H1 (cell line): ENCODE data around the gene MOB3C. TPM values are rescaled to one million over a fixed set of nuclear protein-coding genes. Genes with fewer than 3 reads are reported as not detected.

ENCODE experiments used
- CTCF ChIA-PET: fragments of 300-600 bp; sonication (Branson Sonifier 250); formaldehyde crosslinking; loops from one replicate; lab custom pipeline; 2021; ENCODE audit not compliant: partially characterized antibody; lab: Charles Lee
- POLR2A ChIA-PET: fragments of 300-600 bp; sonication (Branson Sonifier 250); formaldehyde crosslinking; loops from one replicate; lab custom pipeline; 2021; ENCODE audit warnings: inconsistent platforms; ENCODE audit not compliant: partially characterized antibody; lab: Charles Lee
- DNase-seq, 2 experiments: peaks; one replicate each; pipeline versions ENCODE4 v3.0.0 to v3.0.0-alpha.2; 2010 to 2022; ENCODE audit warnings: low spot score in 2 of 2, low read depth in 1 of 2, mixed read lengths in 1 of 2
- FAIRE-seq: peaks from 2 replicates; lab custom pipeline; 2011; peaks lifted over from hg19 to GRCh38; lab: Jason Lieb, UNC
- H2AFZ ChIP-seq: 2 replicates; pipeline ENCODE4 v1.8.1; 2012; ENCODE audit warnings: low read length, inconsistent platforms
- H2AK5ac ChIP-seq: 2 replicates; pipeline ENCODE4 v1.6.1; 2013; ENCODE audit warnings: low read depth, low read length
- H2BK120ac ChIP-seq: replicated peaks from 2 replicates; pipeline ENCODE3; 2013; ENCODE audit warnings: low read depth, low read length, inconsistent platforms
- H2BK12ac ChIP-seq: 2 replicates; pipeline ENCODE4 v1.6.1; 2013; ENCODE audit warnings: low read depth, low read length
- H2BK15ac ChIP-seq: 2 replicates; pipeline ENCODE4 v1.6.1; 2013; ENCODE audit warnings: low read length
- H2BK20ac ChIP-seq: 2 replicates; pipeline ENCODE4 v1.6.1; 2013; ENCODE audit warnings: low read length
- H2BK5ac ChIP-seq: 2 replicates; pipeline ENCODE4 v1.6.1; 2013; ENCODE audit warnings: low read depth, low read length
- H3K14ac ChIP-seq: 2 replicates; pipeline ENCODE4 v1.6.1; 2013; ENCODE audit warnings: inconsistent platforms; ENCODE audit not compliant: insufficient read length
- H3K18ac ChIP-seq: 2 replicates; pipeline ENCODE4 v1.6.1; 2013; ENCODE audit warnings: low read length; ENCODE audit errors: extremely low read depth
- H3K23ac ChIP-seq: 2 replicates; pipeline ENCODE4 v1.6.1; 2013; ENCODE audit warnings: inconsistent platforms; ENCODE audit not compliant: insufficient read length
- H3K23me2 ChIP-seq: 2 replicates; pipeline ENCODE4 v1.6.1; 2013; ENCODE audit warnings: low read depth, low read length
- H3K27ac ChIP-seq: 2 replicates; pipeline ENCODE4 v1.6.1; 2011; ENCODE audit warnings: low read depth, low read length, inconsistent platforms
- H3K27me3 ChIP-seq, 4 experiments: replicated peaks in 1 of 4; 1 replicate in 1 of 4; 2 replicates in 3 of 4; pipeline versions ENCODE4 v1.6.1 to v1.8.1; 2011 to 2013; ENCODE audit warnings: low read length in 3 of 4, mild to moderate bottlenecking in 3 of 4, inconsistent platforms in 2 of 4, mixed read lengths in 2 of 4, moderate library complexity in 1 of 4; ENCODE audit not compliant: control insufficient read depth in 3 of 4, insufficient read depth in 3 of 4; ENCODE audit errors: extremely low read depth in 1 of 4
- H3K36me3 ChIP-seq, 4 experiments: 2 replicates each; pipeline versions ENCODE4 v1.6.1 to v1.8.1; 2011 to 2013; ENCODE audit warnings: mild to moderate bottlenecking in 4 of 4, low read length in 3 of 4, moderate library complexity in 2 of 4, control low read depth in 1 of 4, inconsistent platforms in 1 of 4; ENCODE audit not compliant: insufficient read depth in 4 of 4, control insufficient read depth in 2 of 4
- H3K4ac ChIP-seq: replicated peaks from 2 replicates; pipeline ENCODE3; 2013; ENCODE audit warnings: low read length, low read depth, mixed read lengths, inconsistent platforms; ENCODE audit not compliant: insufficient read length
- H3K4me1 ChIP-seq, 4 experiments: replicated peaks in 1 of 4; 1 replicate in 1 of 4; 2 replicates in 3 of 4; pipeline versions ENCODE4 v1.6.1 to v1.8.1; 2011 to 2013; ENCODE audit warnings: low read length in 3 of 4, inconsistent platforms in 2 of 4, mixed read lengths in 1 of 4; ENCODE audit not compliant: insufficient read depth in 4 of 4, control insufficient read depth in 3 of 4
- H3K4me2 ChIP-seq, 2 experiments: 2 replicates each; pipeline versions ENCODE4 v1.6.1 to v1.8.1; 2011 to 2013; ENCODE audit warnings: low read depth in 2 of 2, low read length in 2 of 2, control low read depth in 1 of 2, inconsistent platforms in 1 of 2, mild to moderate bottlenecking in 1 of 2; ENCODE audit not compliant: insufficient read depth in 1 of 2
- H3K4me3 ChIP-seq, 4 experiments: fragments of 200-600, 300-600 bp in 1 of 4; sonication (generic), shearing (Covaris generic), sonication (Bioruptor Twin) in 1 of 4; 2 replicates each; pipeline versions ENCODE4 v1.5.1 to v1.8.1; 2011 to 2016; ENCODE audit warnings: low read length in 4 of 4, low read depth in 3 of 4, control low read depth in 2 of 4, inconsistent platforms in 2 of 4, mild to moderate bottlenecking in 2 of 4, mixed read lengths in 1 of 4, moderate library complexity in 1 of 4; ENCODE audit not compliant: insufficient read depth in 2 of 4; ENCODE audit errors: extremely low read depth in 1 of 4
- H3K56ac ChIP-seq: replicated peaks from 2 replicates; pipeline ENCODE3; 2013; ENCODE audit warnings: low read depth, mild to moderate bottlenecking, mixed read lengths, low read length, inconsistent platforms; ENCODE audit not compliant: insufficient read length
- H3K79me1 ChIP-seq: 2 replicates; pipeline ENCODE4 v1.6.1; 2013; ENCODE audit warnings: low read depth, low read length, control low read depth
- H3K79me2 ChIP-seq, 2 experiments: 2 replicates each; pipeline versions ENCODE4 v1.6.1 to v1.8.1; 2012 to 2013; ENCODE audit warnings: low read length in 2 of 2, mild to moderate bottlenecking in 2 of 2, inconsistent platforms in 1 of 2; ENCODE audit not compliant: insufficient read depth in 2 of 2, control insufficient read depth in 1 of 2
- H3K9ac ChIP-seq, 4 experiments: replicated peaks in 1 of 4; 1 replicate in 1 of 4; 2 replicates in 3 of 4; pipeline versions ENCODE4 v1.6.1 to v1.8.1; 2011 to 2013; ENCODE audit warnings: low read depth in 3 of 4, low read length in 3 of 4, control low read depth in 2 of 4, mild to moderate bottlenecking in 2 of 4, moderate library complexity in 2 of 4, inconsistent platforms in 1 of 4; ENCODE audit errors: extremely low read depth in 1 of 4
- H3K9me3 ChIP-seq, 2 experiments: 2 replicates each; pipeline versions ENCODE4 v1.6.1 to v1.8.1; 2012 to 2013; ENCODE audit warnings: mild to moderate bottlenecking in 2 of 2, moderate library complexity in 2 of 2, control low read depth in 1 of 2, inconsistent platforms in 1 of 2, low read depth in 1 of 2, low read length in 1 of 2, mixed read lengths in 1 of 2; ENCODE audit not compliant: insufficient read depth in 2 of 2
- H4K20me1 ChIP-seq, 2 experiments: replicated peaks in 1 of 2; 2 replicates each; pipeline versions ENCODE3 to v1.8.1; 2011 to 2013; ENCODE audit warnings: inconsistent platforms in 2 of 2, low read length in 2 of 2, mild to moderate bottlenecking in 1 of 2; ENCODE audit not compliant: insufficient read depth in 2 of 2, control insufficient read depth in 1 of 2
- H4K5ac ChIP-seq: 2 replicates; pipeline ENCODE4 v1.6.1; 2013; ENCODE audit warnings: low read length, low read depth, mixed read lengths, inconsistent platforms; ENCODE audit not compliant: insufficient read length
- H4K8ac ChIP-seq: 2 replicates; pipeline ENCODE4 v1.8.0; 2013; ENCODE audit warnings: mild to moderate bottlenecking, moderate library complexity, low read length, inconsistent platforms; ENCODE audit not compliant: insufficient read depth; ENCODE audit errors: extremely low read depth
- H4K91ac ChIP-seq: replicated peaks from 2 replicates; pipeline ENCODE3; 2013; ENCODE audit warnings: low read length, mixed read lengths, inconsistent platforms; ENCODE audit not compliant: insufficient read length
- BACH1 ChIP-seq: IDR thresholded peaks from 2 replicates; pipeline ENCODE4 v1.6.1; 2012; ENCODE audit warnings: low read length, improper control_type of control experiment
- BRCA1 ChIP-seq: IDR thresholded peaks from 2 replicates; pipeline ENCODE4 v1.6.1; 2012; ENCODE audit warnings: low read depth, low read length, improper control_type of control experiment
- WGBS, 2 experiments: shearing (Covaris generic) in 1 of 2; methylation state at CpG; one replicate each; pipeline versions ENCODE4 v1.1.6 to v1.1.7; 2013 to 2015; ENCODE audit warnings: low lambda C conversion rate in 2 of 2, mixed read lengths in 2 of 2, inconsistent platforms in 1 of 2, low coverage in 1 of 2, missing lambda C conversion rate in 1 of 2; ENCODE audit not compliant: insufficient replicate concordance in 2 of 2, insufficient coverage in 1 of 2, insufficient read length in 1 of 2; ENCODE audit errors: extremely low coverage in 1 of 2, missing lambda C conversion rate in 1 of 2; 5-methylcytosine and 5-hydroxymethylcytosine counted together
- polyA plus RNA-seq, 7 experiments: library from polyadenylated mRNA; depleted of rRNA in 3 of 7; stranded (reverse) in 5 of 7; unstranded in 2 of 7; fragments of >200 nt in 5 of 7; fragments of 200-250 nt in 2 of 7; gene quantifications; 1 replicate in 5 of 7; 2 replicates in 1 of 7; 4 replicates in 1 of 7; pipeline versions ENCODE4 v1.2.1 to v1.2.3, GENCODE V29; 2011 to 2013; ENCODE audit warnings: missing spikeins in 2 of 7, mixed read lengths in 2 of 7
- total RNA-seq: library from RNA; stranded (reverse); fragmentation: NEBNext Ultra II Directional; extraction: Animal tissue kit (Norgen Biotek cat#: 25700); gene quantifications from 2 replicates; pipeline ENCODE4 v1.2.1, GENCODE V29; 2021

MOB3C gene
- total and polyA plus RNA-seq, 2 of the 8 experiments (the other 6 are each of a cell fraction or from before 2014, with no cell fraction given): 5.8 to 6.6 TPM

GRCh38 chr1:46563341-46563740 lies 53.3 kb downstream of the MOB3C start:
- no peak overlapping the region for H4K91ac ChIP-seq
- no peak overlapping the region for H2AK5ac ChIP-seq
- H3K27me3 ChIP-seq: no peaks in the 10 kb centered on the region
- TF ChIP-seq BRCA1: no peak
- TF ChIP-seq BACH1: no peak
- TF ChIP-seq, all 59 proteins: peak for 0
- Histone ChIP-seq H4K8ac (no peak overlapping the region), H3K4me3 (no peak overlapping the region), H2AFZ (no peak overlapping the region), H4K20me1 (no peaks in the 10 kb centered on the region), H3K4me2 (no peak overlapping the region), H3K56ac (no peak overlapping the region), H3K79me2 (no peaks in the 10 kb centered on the region), H2BK20ac (no peak overlapping the region), H3K4me1 (no peaks in the 10 kb centered on the region; a peak in 1 of 7 replicates), H2BK120ac (no peak overlapping the region), H3K23ac (no peak overlapping the region), H3K36me3 (no peaks in the 10 kb centered on the region; a peak in 1 of 8 replicates), H2BK5ac (no peak overlapping the region), H3K4ac (no peak overlapping the region), H4K5ac (no peak overlapping the region), H3K27ac (no peak overlapping the region), H3K79me1 (no peaks in the 10 kb centered on the region), H3K9ac (no peak overlapping the region), H2BK12ac (no peak overlapping the region), H2BK15ac (no peak overlapping the region), H3K18ac (no peak overlapping the region), H3K14ac (no peak overlapping the region), H3K9me3 (no peaks in the 10 kb centered on the region), H3K23me2 (no peaks in the 10 kb centered on the region)
- POLR2A ChIA-PET: no interaction called here
- FAIRE-seq (no peak), DNase-seq (no peak)
- CTCF ChIA-PET: interaction anchor here (0.8 to 4.9 kb wide), 3 partner anchors 11 to 34 kb away, joined by 3 to 15 read pairs (median 3); partner anchors contain the start of gene KNCN
- WGBS, 2 experiments: 87% methylated on average over 4 of the region's 4 CpGs; no CpG with 5 or more reads in 1 of the 2 experiments
